ENCODE results near the gene SDC4.

The SDC4 gene

DNA sequence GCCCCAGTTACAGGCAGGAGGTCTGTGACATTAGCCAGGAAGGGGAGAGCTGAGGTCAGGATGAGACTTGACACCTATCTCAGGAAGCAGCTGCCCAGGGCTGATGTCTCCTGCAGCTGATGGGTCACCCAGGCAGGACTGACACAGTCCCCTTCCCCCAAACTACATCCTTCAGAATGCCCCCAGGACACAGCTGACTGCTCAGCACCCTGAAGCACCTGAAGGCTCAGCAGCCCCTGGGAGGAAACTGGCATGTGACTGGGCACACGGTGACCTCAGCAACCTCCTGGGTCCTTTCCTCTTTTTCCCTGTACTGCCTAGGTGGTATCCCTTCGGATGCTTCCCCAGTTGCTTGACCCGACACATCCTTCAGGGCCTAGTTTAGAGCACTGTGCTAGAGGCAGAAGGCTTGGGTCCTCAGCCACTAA, 1.9 kb downstream of the SDC4 start:
- no peak for DNase-seq
- in situ Hi-C loops (cut with HindIII; ENCODE audit: low pct_ligation_motif_present, low pct_unique_long_range_greater_than_20kb, low sequenced_read_pairs) = no loop called here

DNA sequence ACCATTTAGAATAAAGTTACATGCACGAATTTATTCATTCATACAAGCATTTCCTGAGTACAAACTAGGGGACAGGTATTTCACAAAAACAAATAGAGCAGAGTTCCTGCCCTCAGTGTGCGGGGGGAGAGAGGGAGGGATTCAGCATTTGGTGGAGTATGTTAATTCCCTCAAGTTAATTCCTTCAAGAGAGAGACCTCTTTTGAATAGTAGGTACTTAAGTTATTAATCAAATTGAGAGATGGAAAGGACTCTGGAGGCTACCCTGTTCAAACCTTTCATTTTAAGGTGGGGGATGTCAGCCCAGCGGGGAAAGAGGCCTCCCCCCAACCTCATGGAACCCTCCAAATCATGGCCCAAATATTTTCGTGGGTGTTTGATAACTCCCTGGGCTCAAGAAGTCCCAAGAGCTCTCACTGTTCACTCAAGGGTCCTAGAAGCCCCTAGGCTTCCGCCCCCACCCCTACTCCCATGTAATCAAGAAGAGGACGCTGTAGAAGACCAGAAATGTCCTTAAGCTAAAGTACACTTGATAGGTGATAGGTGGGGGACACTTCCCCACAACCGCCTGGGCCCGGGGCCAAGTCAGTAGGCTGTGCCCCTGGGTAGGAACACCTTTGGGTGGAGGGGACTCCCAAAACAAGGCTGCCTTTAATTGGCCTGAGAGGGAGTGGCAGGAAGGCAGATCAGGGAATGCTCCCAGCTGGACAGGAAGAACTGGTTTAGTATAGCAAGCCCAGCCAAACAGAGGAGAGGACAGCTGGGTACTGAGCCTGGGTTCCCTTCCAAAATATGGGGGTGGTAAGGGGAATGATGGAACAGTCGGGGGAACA, 2.9 kb downstream of the SDC4 start:
- no peak for DNase-seq

DNA sequence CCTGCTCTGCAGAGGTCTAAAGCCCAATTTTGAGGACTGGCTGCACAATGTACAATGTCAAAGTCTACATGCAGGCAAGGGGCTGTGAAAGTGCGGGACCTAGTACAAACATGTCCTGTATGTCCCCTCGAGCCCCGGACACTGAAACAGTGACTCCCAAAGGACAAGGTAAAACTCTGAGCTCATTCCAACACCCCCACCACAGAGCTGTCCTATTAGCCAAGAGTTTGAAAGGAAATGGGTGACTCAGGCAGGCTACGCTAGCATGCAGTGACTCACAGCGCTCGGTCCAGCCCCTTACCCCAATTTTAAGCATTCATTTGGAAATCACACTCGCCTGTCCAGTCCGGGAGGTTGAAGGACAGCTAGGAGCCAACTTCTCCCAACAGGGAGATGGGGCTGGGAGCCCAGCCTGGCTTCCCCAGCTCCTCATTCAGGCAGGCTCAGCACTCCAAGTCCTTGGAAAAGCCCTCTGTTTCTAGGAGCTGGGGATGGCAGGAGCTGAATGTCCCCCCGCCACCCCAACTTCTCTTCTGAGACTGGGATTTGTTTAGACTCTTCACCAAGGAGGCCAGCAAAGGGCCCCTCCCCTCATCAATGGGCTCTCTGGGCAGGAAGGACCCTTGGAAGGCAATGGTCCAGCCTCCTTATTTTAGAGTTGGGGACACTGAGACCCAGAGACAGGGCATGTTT, 3.9 kb downstream of the SDC4 start:
- in situ Hi-C loops (cut with HindIII; ENCODE audit: low pct_ligation_motif_present, low pct_unique_long_range_greater_than_20kb, low sequenced_read_pairs) = no loop called here
- DNase-seq = peak; percentile 81

More for the DNA sequence above, 2.9 kb downstream of the SDC4 start:
- in situ Hi-C loops (cut with HindIII; ENCODE audit: low pct_ligation_motif_present, low pct_unique_long_range_greater_than_20kb, low sequenced_read_pairs) = no loop called here

- DNase-seq = no peak
- in situ Hi-C loops (cut with HindIII; ENCODE audit: low pct_ligation_motif_present, low pct_unique_long_range_greater_than_20kb, low sequenced_read_pairs) = no loop called here
Observed at GRCh38 chr20:45343532-45344167, 4.6 kb downstream of the SDC4 start.

GRCh38 chr20:45342855-45343531, 5.2 kb downstream of the SDC4 start:
- no peak for DNase-seq
- in situ Hi-C loops (cut with HindIII; ENCODE audit: low pct_ligation_motif_present, low pct_unique_long_range_greater_than_20kb, low sequenced_read_pairs) = no loop called here

- no peak for DNase-seq
- in situ Hi-C loops (cut with HindIII; ENCODE audit: low pct_ligation_motif_present, low pct_unique_long_range_greater_than_20kb, low sequenced_read_pairs) = no loop called here
Observed at GRCh38 chr20:45341939-45342854, 6.0 kb downstream of the SDC4 start.

DNA sequence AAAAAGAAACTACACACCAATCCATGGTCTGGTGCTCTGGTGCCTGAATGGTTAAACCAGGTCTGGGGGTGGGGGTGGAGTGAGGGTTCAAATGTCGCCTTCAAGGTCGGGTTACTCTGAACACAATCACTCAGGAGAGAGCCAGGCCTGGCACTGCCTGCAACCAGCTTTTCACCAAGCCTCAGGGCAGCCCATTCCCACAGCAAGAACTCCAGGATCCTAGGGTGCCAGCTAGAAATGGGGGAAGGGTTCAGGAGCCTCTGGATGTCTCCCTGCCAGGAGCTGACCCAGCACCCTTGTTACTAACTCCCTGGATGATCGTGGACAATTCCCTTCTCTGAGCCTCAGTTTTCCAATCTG, 6.7 kb downstream of the SDC4 start:
- DNase-seq = no peak
- in situ Hi-C loops (cut with HindIII; ENCODE audit: low pct_ligation_motif_present, low pct_unique_long_range_greater_than_20kb, low sequenced_read_pairs) = no loop called here

DNA sequence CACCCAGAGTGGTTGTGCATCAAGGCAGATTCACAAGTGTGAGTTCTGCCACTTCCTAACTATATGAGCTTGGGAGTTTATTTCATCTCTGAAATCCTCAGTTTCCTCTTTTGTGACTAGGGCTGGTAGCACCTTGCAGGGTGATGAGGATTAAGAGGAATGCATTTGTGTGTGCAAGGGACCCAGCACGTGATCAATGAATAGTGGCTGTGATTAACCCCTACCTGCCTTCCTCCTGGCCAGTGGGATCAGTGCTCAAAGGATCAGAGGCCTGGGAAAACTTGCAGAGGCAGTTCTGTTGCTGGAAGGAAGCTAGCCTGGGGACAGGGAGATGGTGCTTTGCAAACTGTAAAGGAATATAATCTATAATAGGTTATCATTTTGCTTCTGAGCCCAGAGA, 7.3 kb downstream of the SDC4 start:
- in situ Hi-C loops (cut with HindIII; ENCODE audit: low pct_ligation_motif_present, low pct_unique_long_range_greater_than_20kb, low sequenced_read_pairs) = no loop called here
- no peak for DNase-seq

DNA sequence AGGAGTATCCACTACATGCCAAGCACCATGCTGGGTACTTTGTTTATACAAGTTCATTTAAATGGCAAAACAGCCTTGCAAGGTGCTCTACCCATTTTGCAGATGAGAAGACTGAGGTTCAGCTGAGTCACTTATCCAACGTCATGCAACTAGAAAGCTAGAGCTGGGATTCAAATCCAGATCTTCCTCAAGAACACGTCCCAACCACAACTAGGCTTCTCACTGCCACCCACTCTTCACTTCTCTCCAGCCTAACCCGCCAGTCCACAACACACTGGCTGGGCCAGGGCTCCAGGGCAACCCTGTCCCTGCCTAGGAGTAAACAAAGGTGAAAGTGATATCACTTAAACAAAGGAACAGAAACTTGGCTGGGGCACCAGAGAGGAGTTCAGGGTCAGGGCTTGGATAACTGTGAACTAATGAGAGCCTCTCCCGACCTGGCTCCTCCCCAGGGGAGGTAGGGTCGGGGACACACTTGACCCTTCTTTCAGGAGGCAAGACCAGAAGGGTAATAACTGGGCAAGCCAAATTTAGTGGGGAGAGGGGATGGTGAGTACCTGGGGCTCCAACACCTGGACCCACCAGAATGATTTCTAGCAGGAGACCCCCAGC, 7.9 kb downstream of the SDC4 start:
- in situ Hi-C loops (cut with HindIII; ENCODE audit: low pct_ligation_motif_present, low pct_unique_long_range_greater_than_20kb, low sequenced_read_pairs) = no loop called here
- no peak for DNase-seq

DNA sequence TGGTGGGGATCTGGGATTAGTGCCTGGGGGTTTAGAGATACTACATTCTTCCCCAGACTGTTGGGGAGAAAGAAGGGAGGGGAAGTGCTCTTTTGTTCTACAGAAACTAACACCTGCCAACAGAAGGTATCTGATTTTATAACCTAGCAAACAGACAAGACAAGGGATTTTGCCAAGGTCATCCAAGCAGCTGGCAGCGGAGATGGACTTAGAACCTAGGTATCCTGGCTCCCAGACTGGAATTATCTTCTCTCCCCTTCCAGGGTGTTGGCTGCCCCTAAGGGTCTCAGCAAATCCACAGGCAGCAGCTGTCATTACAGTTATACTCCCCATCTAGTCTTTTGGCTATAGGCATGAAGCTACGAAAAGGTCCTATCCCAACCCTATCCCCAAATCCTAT, 8.4 kb downstream of the SDC4 start:
- DNase-seq = no peak
- in situ Hi-C loops (cut with HindIII; ENCODE audit: low pct_ligation_motif_present, low pct_unique_long_range_greater_than_20kb, low sequenced_read_pairs) = no loop called here

DNA sequence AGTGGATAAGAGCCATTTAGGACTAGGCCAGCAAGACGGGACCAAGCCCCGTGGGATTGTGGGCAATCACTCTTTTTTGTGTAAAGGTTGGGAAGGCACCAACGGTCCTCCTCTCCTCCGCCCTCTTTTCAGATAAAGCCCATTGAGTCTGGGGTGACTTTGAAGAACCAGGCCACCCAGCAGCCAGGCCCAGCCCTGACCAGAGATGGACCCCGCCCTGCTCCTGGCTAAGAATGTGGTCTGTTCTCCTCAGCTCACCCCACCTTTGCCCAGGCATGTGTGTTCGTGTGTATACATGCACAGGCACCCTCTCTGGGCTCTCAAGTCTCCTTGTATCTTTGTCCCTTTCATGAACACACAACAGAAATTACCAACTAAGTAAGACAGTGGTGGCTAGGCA, 9.1 kb downstream of the SDC4 start:
- in situ Hi-C loops (cut with HindIII; ENCODE audit: low pct_ligation_motif_present, low pct_unique_long_range_greater_than_20kb, low sequenced_read_pairs) = no loop called here
- no peak for DNase-seq

- in situ Hi-C loops (cut with HindIII; ENCODE audit: low pct_ligation_motif_present, low pct_unique_long_range_greater_than_20kb, low sequenced_read_pairs) = no loop called here
- DNase-seq = no peak
Observed at GRCh38 chr20:45338121-45339030, 9.8 kb downstream of the SDC4 start.

GRCh38 chr20:45337367-45338120, 10.7 kb downstream of the SDC4 start:
- in situ Hi-C loops (cut with HindIII; ENCODE audit: low pct_ligation_motif_present, low pct_unique_long_range_greater_than_20kb, low sequenced_read_pairs) = no loop called here
- peak; percentile 93 for DNase-seq

- in situ Hi-C loops (cut with HindIII; ENCODE audit: low pct_ligation_motif_present, low pct_unique_long_range_greater_than_20kb, low sequenced_read_pairs) = no loop called here
- DNase-seq = peak; percentile 62
Observed at GRCh38 chr20:45336530-45337366, 11.5 kb downstream of the SDC4 start.

DNA sequence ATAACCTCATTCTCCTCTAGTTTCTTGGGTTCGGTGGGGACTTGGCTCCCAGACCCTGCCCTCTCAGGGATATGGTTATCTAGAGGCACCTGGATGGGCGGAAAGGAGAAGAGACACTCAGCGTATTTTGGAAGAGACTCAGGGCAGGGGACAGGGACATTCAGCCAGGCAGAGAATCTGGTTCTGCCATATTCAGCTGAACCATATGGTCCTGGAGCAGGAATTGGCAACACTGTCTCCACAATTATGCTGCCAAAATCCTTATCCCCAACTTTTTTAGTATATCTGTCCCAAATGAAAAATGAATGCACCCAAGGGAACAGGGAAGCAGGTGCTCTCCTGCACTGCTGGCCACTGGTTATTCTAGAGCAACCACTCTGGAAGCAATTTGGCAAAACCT, 17.7 kb downstream of the SDC4 start:
- in situ Hi-C loops (cut with HindIII; ENCODE audit: low pct_ligation_motif_present, low pct_unique_long_range_greater_than_20kb, low sequenced_read_pairs) = no loop called here
- no peak for DNase-seq

All from ACHN (cell line).